ELR (cell line): ENCODE data around the gene PRRX1.

Experiments used
- DNase-seq: peaks from one replicate; pipeline ENCODE4 v3.0.0-alpha.2; 2015; ENCODE audit warnings: low read depth

The PRRX1 gene

GRCh38 chr1:170664093-170664827 lies at the start of gene PRRX1:
PRRX1 (plus strand) TSS chr1:170664131; CDS start chr1:170664219, 88 bp downstream.
- peak; percentile 45 for DNase-seq

- no peak for DNase-seq
Measured at GRCh38 chr1:170617591-170618330, 46.2 kb upstream of the PRRX1 start.

DNA sequence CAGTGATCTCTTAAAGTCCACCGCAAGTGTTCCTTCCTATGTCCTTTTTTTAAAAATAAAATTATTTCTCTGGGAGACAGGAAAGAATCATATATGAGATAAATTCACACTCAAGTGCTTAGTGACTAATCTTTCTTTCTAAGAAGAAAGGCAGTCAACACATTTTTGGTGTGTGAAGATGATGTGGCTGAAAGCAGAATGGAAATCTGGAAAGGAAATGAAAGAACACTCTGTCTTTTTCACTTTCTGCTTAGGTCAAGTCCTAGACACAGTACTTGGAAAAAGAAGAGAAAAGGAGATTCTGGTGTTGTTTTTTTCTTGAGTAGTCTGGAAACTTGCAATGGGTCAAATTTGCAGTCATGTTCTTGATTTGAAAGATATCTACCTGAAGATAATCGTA lies 45.5 kb upstream of the PRRX1 start:
- DNase-seq, result no peak

- peak; percentile 81 for DNase-seq
Measured at GRCh38 chr1:170619241-170620028, 44.5 kb upstream of the PRRX1 start.

- peak; percentile 39 for DNase-seq
Measured at GRCh38 chr1:170620164-170620563, 43.8 kb upstream of the PRRX1 start.

DNA sequence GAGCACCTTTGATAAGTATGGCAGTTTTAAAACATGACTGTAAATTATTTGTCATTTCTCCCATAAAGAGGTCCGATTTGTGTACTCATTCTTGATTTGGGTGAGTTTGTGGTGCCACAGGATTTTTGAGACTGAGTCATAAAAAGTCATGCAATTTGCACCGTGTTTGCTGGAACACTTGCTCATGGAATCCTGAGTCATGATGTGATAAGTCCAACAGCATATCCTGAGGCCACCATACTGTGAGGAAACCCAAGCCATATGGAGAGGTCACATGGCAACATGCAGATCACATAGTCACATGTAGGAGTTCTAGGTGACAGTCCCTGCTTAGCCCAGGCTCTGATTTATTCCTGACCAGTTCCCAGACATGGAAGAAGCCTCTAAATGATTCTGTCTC lies 40.8 kb upstream of the PRRX1 start:
- DNase-seq, result peak; percentile 96

- DNase-seq, result no peak
Measured at GRCh38 chr1:170624146-170624545, 39.8 kb upstream of the PRRX1 start.

DNA sequence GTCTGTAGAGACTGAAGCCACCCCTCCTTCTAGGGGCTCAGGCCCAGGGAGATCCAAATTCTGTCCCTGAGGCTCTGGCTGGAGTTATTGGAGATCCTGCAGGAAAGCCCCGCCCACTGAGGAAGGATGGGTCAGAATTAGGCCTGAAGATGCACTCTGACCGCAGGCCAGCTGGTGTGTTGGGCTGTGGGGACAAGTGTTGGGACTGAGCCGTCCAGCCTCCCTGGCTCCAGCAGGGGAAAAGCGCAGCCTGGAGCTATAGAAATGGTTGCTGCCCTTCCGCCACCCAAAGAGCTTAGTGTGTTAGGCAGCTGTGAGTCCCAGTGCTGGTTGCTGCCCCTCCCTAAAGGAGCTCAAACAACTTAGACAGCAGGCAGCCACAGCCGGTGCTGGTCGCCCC lies 33.0 kb upstream of the PRRX1 start:
- DNase-seq, result no peak

GRCh38 chr1:170634293-170634692 lies 29.6 kb upstream of the PRRX1 start:
- peak; percentile 82 for DNase-seq

- DNase-seq, result peak; percentile 56
Measured at GRCh38 chr1:170634824-170635410, 29.0 kb upstream of the PRRX1 start.

DNA sequence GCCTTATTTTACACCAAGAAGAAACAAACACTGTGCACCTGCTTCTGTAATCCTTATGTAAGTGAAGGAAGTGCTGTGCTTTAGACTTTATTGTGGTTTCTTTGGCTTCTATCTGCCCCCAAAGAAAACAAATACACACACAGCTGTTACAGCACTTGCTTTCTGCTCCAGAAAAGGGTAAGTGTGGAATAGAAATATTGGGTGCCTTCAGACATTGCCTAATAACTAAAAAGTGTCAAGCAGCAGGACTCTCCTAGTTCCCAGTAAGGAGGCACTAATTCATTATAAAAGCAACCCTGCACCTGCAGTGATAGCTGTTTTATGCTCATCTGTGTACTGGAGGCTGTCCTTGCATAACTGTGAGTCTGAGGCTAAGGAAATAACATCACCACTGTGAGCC lies 23.4 kb upstream of the PRRX1 start:
- no peak for DNase-seq

DNA sequence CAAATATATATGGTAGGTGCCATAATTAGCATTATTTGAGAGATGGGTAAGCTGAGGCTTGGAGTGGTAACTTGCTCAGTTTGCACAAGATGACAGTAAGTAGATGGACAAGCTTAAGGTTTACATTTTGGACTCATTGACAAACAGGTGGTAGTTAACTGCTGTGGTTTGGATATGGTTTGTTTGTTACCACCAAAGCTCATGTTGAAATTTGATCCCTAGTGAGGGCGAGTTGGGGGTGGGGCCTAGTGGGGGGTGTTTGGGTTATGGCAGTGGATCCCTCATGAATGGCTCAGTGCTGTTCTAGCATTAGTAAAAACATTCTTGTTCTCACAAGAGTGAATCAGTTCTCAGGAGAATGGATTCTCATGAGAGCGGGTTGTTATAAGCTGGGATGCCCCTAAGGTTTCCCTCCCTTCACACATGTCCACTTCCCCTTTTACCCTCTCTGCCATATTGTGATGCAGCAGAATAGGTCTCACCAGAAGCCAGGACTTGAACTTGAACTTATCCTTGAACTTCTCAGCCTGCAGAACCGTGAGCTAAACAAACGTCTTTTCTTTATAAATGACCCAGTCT lies 6.6 kb upstream of the PRRX1 start:
- DNase-seq, result no peak

DNA sequence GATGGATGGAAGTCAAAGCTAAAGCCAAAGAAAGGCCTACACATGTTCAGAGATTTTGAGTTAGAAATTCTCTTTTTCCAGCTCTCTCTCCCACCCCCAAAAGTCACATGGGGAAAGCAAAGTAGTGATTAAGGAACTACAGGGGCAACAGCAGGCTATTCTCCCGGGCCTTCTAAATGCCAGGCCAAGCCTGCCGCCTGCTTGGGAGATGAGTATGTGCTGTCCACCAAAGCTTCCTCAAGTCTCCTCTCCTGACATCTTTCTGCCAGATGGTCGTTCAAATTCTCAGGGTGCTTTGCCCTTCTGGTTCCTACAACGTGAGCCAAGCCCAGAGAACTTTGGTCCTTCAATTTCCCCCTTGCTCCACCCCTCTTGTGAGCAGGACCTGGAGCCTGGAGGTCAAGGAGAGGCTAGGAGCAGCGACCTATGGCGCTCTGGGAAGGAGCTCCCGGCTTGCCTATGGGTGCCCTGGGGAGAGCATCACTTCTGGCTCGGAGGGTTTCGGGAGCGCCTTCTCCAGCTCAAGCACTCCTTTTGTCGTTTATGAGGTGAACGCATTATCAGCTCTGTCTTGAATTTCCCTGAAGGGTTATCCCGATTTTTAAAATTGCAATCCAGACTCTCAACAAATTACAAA lies 4.4 kb upstream of the PRRX1 start:
- DNase-seq, result no peak

GRCh38 chr1:170660281-170660713 lies 3.6 kb upstream of the PRRX1 start:
- DNase-seq, result no peak

GRCh38 chr1:170660871-170661645 lies 2.9 kb upstream of the PRRX1 start:
- DNase-seq, result no peak

GRCh38 chr1:170661646-170662411 lies 2.1 kb upstream of the PRRX1 start:
- DNase-seq, result peak; percentile 71

DNA sequence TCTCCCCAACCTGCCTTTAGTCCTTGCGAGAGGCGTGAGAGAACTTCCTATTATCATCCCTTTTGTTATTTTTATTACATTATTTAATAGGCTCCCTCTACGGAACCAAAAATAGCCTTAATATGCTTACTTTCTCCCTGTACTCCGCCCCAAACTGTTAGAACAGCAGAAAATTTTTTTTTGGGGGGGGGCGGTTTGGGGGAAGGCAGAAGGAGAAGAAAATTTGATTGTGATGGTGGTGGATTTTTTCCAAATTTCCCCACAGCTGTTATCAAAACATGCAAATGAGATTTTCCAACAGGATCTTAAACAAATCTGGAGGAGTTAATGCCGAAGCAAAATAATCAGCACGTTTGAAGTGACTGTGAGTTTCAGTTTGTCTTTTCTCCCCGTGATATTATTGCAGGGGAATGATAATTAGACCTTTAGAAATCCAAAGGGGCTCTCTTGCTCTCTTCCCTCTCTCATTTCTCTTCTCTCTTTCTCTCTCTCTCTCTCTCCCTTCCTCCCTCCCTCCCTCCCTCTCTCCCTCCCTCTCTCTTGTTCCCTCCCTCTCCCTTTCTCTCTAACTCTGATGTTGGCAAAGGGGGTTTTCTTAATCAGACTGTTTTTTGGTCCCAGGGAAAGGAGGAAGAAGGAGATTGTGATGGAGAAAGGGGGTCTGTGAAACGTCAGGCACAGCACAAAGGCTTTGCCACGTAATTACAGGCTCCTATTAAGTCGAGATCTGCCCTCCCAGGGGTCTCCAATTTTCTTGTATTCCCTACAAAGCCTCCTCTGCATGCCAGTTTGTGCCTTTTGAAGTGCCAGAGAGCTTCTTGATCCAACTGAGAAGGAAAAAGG lies 1.1 kb upstream of the PRRX1 start:
- peak; percentile 37 for DNase-seq

GRCh38 chr1:170663404-170664092 lies 383 bp upstream of the PRRX1 start:
- peak; percentile 22 for DNase-seq
